Measurements from ENCODE around the gene TMEM17.

The TMEM17 gene

GRCh38 chr2:62506421-62506750 lies 391 bp upstream of the TMEM17 start:
- DNase-seq: no peak

- DNase-seq: no peak
Measured at GRCh38 chr2:62505109-62505749, 766 bp downstream of the TMEM17 start.

GRCh38 chr2:62504657-62505056 lies 1.3 kb downstream of the TMEM17 start:
- DNase-seq: no peak

- DNase-seq: peak; percentile 75
Measured at GRCh38 chr2:62501794-62502500, 4.0 kb downstream of the TMEM17 start.

GRCh38 chr2:62501069-62501468 lies 4.9 kb downstream of the TMEM17 start:
- DNase-seq: no peak

- no peak for DNase-seq
Measured at GRCh38 chr2:62499430-62500060, 6.5 kb downstream of the TMEM17 start.

GRCh38 chr2:62498739-62499138 lies 7.3 kb downstream of the TMEM17 start:
- no peak for DNase-seq

- no peak for DNase-seq
Measured at GRCh38 chr2:62495761-62496160, 10.2 kb downstream of the TMEM17 start.

- DNase-seq: no peak
Measured at GRCh38 chr2:62492048-62492447, 13.9 kb downstream of the TMEM17 start.

- DNase-seq: no peak
Measured at GRCh38 chr2:62489702-62490101, 16.3 kb downstream of the TMEM17 start.

GRCh38 chr2:62489162-62489561 lies 16.8 kb downstream of the TMEM17 start:
- peak; percentile 13 for DNase-seq

- no peak for DNase-seq
Measured at GRCh38 chr2:62486439-62486765, 19.6 kb downstream of the TMEM17 start.

GRCh38 chr2:62485761-62486438 lies 20.1 kb downstream of the TMEM17 start:
- peak; percentile 24 for DNase-seq

GRCh38 chr2:62482558-62483352 lies 23.2 kb downstream of the TMEM17 start:
- DNase-seq: no peak

- DNase-seq: no peak
Measured at GRCh38 chr2:62479917-62480316, 26.1 kb downstream of the TMEM17 start.

GRCh38 chr2:62478093-62478580 lies 27.9 kb downstream of the TMEM17 start:
- peak; percentile 34 for DNase-seq

- no peak for DNase-seq
Measured at GRCh38 chr2:62477573-62477972, 28.4 kb downstream of the TMEM17 start.

- DNase-seq: peak; percentile 33
Measured at GRCh38 chr2:62475172-62476011, 30.6 kb downstream of the TMEM17 start.

GRCh38 chr2:62474176-62474575 lies 31.8 kb downstream of the TMEM17 start:
- DNase-seq: no peak

- DNase-seq: no peak
Measured at GRCh38 chr2:62473246-62473827, 32.7 kb downstream of the TMEM17 start.

GRCh38 chr2:62472312-62472711 lies 33.7 kb downstream of the TMEM17 start:
- DNase-seq: no peak

GRCh38 chr2:62471816-62472215 lies 34.2 kb downstream of the TMEM17 start:
- no peak for DNase-seq
